Kidney capillary endothelial cell (primary cell): ENCODE results near the gene C22orf39.

Experiments used
- DNase-seq: peaks from one replicate; pipeline ENCODE4 v3.0.0-alpha.2; 2018; ENCODE audit warnings: low spot score

C22orf39 gene

DNA sequence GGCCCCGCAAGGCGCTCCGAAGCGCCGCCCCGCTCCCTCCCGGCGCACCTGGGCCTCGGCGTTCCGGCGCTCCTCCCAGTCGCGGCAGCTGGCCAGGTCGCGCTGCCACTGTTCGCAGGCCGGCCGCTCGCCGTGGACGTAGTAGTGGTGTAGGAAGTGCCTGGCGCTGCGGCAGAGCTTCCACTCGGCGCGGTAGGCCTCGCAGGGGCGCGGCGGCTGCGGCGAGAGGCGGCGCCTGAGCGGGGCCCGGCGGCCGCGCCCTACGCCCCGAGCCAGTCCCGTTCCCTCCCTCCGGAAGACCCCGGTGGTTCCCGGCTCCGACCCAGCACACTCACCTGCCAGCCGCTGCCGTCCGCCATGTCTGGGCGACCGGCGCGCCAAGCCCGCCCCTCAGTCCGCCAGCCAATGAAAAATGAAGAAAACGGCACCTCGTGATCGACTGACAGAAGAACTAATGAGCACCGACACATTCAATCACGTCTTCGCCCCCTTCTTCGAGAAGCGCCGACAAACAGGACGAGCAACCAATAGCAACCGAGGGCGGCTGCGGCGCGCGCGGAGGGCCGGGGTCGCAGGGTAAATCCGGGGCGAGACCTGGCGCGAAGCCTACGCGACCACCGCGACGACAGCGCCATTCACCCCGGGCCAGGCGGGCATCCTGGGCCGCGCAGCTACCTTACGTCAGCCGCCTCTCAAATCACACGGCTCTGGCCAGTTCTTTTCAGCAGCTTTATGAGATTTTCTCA is at the start of gene C22orf39:
TSS of gene C22orf39 (minus strand) at position 382 of the 746 bp plus-strand sequence. CDS start at position 359, 23 bp downstream.
- DNase-seq, result peak; percentile 92

DNA sequence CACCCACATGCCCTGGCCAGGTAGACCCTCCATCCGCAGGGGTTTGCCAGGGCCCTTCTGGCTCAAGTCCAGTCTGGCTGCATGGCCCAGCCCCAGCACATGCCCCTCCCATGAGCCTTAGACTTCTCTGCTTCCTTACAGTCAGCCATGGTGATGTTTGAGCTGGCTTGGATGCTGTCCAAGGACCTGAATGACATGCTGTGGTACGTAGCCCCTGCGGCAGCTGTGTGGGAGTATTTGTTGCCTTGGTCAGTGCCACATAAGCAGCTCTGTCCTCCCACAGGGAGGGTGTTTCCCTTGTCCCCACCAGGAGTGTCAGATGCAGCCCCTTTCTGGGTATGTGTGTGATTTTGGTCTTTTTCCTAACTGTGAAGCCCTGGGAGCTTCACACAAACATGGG is 49.7 kb upstream of the C22orf39 start:
- peak; percentile 57 for DNase-seq

GRCh38 chr22:19496324-19496630 is 48.8 kb upstream of the C22orf39 start:
- no peak for DNase-seq

DNA sequence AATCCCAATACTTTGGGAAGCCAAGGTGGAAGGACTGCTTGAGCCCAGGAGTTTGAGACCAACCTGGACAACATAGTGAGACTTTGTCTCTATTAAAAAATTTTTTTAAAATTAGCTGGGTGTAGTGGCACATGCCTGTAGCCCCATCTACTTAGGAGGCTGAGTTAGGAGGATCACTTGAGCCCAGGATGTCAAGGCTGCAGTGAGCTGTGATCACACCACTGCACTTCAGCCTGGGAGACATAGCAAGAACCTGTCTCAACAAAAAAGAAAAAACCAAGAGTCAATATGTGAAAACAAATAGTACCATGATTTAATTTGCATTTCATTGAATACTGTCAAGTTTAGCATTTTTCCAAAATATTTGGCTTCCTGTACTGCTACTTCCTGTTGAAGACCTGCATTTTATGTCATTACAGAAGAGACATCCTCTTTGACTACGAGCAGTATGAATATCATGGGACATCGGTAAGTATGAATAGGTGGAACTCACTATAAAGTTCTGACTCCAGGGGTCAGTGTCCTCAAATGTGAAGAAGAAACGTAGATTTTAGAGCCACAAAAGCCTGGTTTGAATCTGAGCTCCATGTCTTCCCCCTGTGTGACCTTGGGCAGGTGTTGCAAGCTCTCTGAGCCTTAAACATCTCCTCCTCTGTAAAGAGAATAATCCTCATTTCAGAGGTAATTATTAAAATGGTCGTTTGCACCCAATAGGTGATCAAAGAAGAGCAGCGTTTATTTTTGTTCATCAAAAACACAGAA is 48.2 kb upstream of the C22orf39 start:
- peak; percentile 33 for DNase-seq

DNA sequence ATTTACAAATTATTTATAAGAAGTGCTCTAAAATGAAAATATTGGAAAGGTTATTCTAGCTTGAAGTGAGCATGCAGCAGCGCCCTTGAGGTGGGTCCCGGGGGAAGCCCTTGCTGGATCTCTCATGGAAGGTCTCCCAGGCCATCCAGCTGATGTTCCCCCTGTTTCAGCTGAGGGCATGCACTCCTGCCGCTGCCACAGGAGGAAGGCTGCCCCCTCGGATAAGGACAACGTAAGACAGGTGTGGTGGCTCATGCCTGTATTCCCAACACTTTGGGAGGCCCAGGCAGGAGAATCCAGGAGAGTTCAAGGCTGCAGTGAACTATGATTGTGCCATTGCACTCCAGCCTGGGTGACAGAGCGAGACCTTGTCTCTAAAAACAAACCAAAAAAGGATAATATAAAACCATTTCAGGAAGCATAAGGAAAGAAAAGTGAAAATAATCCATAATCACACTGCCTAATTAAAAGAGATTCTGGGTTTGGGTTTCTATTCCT is 47.2 kb upstream of the C22orf39 start:
- no peak for DNase-seq

- no peak for DNase-seq
These were observed 46.6 kb upstream of the C22orf39 start for GRCh38 chr22:19494001-19494560.

DNA sequence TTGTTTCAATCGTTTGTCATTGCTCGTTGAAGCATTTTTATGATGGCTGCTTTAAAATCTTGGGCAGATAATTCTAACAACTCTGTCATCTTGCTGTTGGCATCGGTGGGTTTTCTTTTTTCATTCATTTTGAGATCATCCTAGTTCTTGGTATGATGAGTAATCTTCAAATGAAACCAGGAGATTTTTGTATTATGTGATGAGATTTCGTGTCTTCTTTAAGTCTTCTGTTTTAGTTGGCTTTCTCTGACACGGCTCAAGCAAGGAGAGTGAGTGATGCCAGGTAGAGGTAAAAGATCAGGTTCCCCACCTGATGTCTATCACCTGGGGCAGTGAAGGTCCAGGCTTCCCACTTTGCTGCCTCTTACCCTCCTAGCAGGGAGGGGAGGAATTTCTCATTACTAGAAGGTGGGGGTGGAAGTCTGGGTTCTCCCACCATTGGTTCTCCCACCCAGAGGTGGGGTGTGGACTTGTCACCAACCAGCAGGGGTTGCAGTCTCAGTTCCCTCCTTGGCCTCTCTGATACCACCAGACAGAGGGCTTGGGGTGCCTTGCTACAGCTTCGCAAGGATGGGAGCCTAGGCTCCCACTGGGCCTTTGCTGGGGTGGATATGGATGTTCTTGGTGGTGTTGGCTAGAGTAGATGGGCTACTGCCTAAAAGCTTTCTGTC is 45.1 kb upstream of the C22orf39 start:
- no peak for DNase-seq

DNA sequence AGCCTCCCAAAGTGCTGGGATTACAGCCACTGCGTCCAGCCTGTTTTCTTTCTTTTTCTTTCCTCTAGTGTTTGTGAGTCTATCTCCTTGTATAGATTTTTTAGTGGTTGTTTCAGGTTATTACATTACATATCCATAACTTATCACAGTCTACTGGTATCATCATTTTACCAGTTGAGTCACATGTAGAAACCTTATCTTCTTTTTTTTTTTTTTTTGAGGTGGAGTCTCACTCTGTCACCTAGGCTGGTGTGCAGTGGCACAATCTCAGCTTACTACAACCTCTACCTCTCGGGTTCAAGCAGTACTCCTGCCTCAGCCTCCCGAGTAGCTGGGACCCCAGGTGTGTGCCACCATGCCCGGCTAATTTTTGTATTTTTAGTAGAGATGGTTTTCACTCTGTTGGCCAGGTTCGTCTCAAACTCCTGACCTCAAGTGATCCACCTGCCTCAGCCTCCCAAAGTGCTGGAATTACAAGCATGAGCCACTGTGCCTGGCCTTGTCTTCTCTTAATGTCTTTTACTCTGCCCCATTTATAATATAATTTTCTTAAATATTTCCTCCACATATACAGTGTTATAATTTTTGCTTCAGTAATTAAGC is 43.2 kb upstream of the C22orf39 start:
- DNase-seq, result no peak

DNA sequence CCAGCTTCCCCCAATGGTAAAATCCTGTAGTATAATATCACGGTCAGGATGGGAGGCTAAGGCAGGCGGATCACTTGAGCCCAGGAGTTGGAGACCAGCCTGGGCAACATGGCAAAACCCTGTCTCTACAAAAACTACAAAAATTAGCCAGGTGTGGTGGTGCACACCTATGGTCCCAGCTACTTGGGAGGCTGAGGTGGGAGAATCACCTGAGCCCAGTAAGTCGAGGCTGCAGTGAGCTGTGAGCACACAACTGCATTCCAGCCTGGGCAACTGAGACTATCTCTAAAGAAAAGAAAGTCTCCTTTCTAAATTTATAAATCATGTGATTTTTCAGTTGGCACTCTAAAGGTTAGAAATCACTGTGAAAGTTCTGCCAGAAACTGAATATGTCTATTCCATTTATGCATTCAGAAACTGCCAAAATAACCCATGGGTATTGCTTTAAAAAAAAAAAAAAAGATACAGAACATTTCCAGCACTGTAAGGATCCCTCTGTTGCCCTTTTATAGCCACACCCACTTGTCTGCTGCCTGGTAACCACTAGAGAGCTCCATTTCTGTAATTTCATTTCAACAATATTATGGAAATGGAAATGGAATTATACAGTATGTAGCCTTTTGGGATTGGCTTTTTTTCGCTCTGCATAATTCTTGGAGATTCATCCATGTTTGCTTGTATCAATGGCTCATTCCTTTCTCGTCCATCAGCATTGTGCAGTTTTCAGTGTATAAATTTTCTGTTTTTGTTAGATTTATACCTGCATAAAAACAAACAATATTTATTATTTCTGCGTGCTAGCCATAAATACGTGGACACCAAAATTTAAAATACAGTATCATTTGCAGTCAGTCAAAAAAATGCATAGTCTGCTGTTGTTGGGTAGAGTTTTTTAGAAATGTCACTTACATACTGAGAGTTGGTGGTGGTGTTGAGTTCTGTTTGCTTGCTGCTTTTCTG is 41.7 kb upstream of the C22orf39 start:
- no peak for DNase-seq

DNA sequence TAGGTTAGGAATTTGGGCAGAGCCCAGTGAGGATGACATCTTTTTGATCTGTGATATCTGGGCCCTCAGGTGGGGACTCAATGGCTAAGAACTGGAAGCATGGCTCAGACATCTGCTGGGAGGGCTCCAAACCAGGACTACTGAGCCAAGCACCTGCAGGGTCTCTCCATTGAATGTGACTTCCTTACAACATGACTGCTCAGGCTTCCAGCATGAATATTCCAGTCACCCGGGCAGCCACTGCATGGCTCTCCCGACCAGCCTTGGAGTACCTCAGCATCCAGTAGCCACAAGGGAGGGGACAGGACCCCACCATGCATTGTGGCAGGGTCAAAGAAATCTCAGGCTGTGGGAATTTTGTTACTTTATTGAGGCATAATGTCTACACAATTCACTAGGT is 40.8 kb upstream of the C22orf39 start:
- no peak for DNase-seq

DNA sequence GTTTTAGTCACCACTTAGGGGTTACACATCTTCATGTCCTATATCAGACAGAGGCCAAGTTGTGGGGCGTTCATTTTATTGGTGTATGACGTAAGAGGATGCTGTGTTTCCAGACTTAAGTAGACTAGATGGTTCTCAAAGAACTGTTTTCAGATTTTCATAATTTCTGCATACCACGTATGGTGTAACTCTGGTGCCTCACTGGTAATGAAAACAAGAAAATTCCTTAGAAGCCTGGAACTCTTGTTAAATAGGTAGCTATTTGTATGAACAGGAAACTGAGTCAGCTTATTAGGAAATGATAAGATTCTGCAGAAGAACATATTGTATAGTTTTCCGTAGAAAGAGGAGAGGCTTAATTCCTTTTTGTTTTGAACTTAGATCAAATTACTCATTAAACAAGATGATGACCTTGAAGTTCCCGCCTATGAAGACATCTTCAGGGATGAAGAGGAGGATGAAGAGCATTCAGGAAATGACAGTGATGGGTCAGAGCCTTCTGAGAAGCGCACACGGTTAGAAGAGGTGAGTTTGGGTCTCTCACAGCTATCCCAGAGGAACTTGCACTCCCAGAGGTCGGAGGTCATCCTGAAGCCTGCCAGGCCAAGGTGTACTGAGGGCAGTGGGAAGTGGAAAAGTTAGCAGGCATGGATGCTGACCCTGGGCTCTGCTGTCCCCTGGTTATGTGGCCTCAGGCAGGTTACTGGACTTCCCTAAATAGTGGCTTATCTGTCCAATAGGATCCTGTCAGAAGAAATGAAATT is 36.2 kb upstream of the C22orf39 start:
- DNase-seq, result peak; percentile 56

GRCh38 chr22:19482297-19482696 is 34.8 kb upstream of the C22orf39 start:
- DNase-seq, result no peak

DNA sequence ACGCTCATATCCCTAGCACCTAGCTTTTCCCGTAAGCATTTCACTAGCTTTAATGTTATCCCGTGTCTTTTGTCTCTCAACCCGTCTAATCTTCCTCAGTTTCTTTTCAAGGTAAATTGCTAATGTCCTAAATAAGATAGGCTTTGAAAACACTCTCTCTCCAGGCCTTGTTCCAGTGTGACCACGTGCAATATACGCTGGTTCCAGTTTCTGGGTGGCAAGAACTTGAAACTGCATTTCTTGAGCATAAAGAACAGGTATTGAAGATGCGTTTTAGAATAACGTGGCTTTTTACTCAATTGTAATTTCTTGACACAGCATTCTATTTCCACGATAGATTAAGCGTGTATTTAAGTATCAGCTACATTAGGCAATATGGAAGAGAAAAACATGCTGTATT is 33.3 kb upstream of the C22orf39 start:
- no peak for DNase-seq

DNA sequence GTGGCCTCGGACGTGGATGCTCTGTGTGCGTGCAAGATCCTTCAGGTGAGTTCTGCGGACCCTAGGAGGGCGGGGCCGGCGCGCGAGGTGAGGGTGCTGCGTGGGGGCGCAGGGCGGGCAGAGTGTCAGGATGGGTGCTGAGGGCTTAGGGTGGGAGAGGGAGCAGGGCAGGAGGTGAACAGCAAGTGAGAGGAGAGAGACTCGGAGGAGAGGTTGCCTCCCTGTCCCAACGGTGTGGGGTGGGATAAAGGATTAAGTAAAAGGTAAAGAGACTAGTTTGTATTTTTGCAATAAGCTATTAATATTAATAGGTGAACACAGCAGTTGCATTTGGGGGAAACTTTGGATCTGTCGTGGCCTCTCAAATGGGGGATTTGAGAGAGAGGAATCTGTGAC is 32.7 kb upstream of the C22orf39 start:
- DNase-seq, result no peak

DNA sequence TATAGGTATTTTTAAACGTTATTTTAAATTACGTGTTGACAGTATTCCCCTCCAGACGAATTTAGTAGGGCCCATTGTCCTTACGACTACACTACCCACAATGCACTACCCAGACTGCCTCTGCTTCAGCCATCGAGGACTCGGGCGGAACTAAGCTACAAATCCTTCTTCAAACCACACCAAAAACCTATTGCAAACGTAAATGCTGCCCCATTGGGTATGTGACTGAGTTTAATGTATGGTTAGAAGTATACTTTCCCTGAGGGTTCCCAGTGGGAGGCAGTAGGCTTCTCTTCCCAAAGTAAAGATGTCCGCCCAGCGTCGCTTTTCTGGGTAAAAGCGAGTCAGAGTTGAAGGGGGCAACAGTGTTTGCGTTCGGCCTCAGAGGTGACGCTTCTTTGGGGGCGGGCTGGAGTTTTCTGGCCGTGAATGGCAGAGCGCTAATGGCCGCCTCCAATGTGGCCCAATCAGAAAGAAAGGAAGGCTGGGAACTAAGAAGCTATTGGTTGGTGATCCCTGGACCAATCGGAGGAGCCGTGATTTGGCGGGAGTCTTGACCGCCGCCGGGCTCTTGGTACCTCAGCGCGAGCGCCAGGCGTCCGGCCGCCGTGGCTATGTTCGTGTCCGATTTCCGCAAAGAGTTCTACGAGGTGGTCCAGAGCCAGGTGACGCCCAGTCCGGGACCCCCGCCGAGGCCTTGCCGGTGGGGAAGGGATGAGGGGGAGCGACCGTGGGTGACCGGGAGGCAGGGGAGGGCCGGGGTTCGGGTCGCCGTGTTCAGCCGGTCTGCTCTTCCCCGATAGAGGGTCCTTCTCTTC is 32.1 kb upstream of the C22orf39 start, which contains the start of gene CDC45:
TSS of gene CDC45 (plus strand) at position 566 of the 818 bp plus-strand sequence. CDS start at position 615, 49 bp downstream.
- peak; percentile 97 for DNase-seq

GRCh38 chr22:19478901-19479354 is 31.4 kb upstream of the C22orf39 start, which contains the start of gene UFD1:
Gene UFD1, minus strand, starts transcription at chr22:19479193. Its CDS starts 108 bp downstream, at chr22:19479085.
- DNase-seq, result no peak

GRCh38 chr22:19478045-19478900 is 30.8 kb upstream of the C22orf39 start:
- DNase-seq, result no peak
